ENCODE results near the gene CHID1. TPM values are rescaled to one million over a fixed set of nuclear protein-coding genes. Genes with fewer than 3 reads are reported as not detected.

CHID1 gene
- total RNA-seq, 1 donor from 2014 or later, result 88.3 TPM

DNA sequence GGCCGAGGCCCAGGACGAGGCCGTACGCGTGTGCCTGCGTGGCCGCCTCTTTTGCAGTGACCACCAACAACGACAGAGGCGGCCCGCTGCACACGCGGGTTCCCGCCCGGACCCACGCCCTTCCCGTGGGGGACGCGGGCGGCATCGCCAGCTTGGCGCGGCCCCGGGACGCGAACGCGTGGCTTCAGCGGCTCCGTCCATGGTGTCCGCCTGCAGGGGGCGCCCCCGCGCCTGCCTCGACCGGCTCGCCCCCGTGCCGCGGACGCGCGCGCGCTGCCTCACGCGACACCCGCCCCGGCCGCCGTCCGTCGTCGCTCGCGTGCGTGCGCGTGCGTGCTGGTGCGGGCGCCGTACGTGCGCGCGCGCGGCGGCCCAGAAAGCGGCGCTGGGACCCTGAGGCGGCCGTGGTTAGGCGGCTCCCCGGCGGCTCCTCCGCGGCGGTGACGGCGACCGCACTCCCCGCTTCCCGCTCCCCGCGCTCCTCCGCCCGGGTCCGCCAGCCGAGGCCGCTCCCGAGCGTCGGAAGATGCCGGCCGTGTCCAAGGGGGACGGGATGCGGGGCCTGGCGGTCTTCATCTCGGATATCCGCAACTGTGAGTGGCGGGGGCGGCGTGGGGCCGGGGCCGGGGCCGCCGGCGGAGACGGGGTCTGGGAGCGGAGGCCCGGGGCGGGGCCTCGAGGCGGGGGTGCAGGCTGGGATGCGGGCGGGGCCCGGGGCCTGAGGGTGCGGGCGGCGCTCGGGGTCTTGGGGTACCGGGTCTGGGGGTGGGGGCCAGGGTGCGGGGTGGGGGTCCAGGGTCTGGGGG lies 15.1 kb upstream of the CHID1 start, which contains the start of gene AP2A2:
Gene AP2A2, plus strand, starts transcription at position 375 of the 806 bp plus-strand sequence. Its CDS starts 152 bp downstream, at position 527.
- DNase-seq (ENCODE audit: low spot score in 2 of 2, unreplicated experiment in 2 of 2), result peak; percentile 91 to 94
- Mint-ChIP-seq H3K9me3 (no peaks in the 10 kb centered on the region), H3K27ac (peak within 1 kb of the TSS; percentile 90), H3K4me1 (peaks cover 17% of the 10 kb centered on the region), H3K36me3 (no peaks in the 10 kb centered on the region), H3K4me3 (peak within 1 kb of the TSS; percentile 87), H3K27me3 (ENCODE audit: low read depth) (no peaks in the 10 kb centered on the region)
- TF ChIP-seq, protein P1, sequence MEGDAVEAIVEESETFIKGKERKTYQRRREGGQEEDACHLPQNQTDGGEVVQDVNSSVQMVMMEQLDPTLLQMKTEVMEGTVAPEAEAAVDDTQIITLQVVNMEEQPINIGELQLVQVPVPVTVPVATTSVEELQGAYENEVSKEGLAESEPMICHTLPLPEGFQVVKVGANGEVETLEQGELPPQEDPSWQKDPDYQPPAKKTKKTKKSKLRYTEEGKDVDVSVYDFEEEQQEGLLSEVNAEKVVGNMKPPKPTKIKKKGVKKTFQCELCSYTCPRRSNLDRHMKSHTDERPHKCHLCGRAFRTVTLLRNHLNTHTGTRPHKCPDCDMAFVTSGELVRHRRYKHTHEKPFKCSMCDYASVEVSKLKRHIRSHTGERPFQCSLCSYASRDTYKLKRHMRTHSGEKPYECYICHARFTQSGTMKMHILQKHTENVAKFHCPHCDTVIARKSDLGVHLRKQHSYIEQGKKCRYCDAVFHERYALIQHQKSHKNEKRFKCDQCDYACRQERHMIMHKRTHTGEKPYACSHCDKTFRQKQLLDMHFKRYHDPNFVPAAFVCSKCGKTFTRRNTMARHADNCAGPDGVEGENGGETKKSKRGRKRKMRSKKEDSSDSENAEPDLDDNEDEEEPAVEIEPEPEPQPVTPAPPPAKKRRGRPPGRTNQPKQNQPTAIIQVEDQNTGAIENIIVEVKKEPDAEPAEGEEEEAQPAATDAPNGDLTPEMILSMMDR (IDR thresholded peaks at IDR 0.05; ENCODE audit: unreplicated experiment), result peak; percentile 77

DNA sequence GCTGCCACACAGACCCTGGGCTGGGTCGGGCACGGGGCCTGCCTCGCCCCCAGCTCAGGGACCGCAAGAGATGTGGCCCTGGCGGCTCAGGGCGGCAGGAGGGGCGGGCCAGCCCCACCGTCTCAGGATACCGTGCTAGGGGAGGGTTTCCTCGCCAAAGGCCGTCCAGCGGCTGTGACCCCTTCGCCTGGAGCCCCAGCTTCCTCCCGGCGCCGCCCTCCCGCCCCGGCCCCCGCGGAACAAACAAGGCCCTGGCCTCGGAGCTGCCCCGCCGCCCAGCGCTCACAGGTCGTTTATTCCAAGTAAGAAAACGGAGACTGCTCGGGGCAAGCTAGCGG lies 14.5 kb upstream of the CHID1 start:
- Mint-ChIP-seq H3K4me3 (no peak overlapping the region), H3K27ac (no peak overlapping the region), H3K27me3 (ENCODE audit: low read depth) (no peaks in the 10 kb centered on the region), H3K36me3 (no peaks in the 10 kb centered on the region), H3K4me1 (peaks cover 17% of the 10 kb centered on the region), H3K9me3 (no peaks in the 10 kb centered on the region)
- TF ChIP-seq, protein P1 (IDR thresholded peaks at IDR 0.05; ENCODE audit: unreplicated experiment), result no peak
- no peak for DNase-seq (ENCODE audit: low spot score in 2 of 2, unreplicated experiment in 2 of 2)

DNA sequence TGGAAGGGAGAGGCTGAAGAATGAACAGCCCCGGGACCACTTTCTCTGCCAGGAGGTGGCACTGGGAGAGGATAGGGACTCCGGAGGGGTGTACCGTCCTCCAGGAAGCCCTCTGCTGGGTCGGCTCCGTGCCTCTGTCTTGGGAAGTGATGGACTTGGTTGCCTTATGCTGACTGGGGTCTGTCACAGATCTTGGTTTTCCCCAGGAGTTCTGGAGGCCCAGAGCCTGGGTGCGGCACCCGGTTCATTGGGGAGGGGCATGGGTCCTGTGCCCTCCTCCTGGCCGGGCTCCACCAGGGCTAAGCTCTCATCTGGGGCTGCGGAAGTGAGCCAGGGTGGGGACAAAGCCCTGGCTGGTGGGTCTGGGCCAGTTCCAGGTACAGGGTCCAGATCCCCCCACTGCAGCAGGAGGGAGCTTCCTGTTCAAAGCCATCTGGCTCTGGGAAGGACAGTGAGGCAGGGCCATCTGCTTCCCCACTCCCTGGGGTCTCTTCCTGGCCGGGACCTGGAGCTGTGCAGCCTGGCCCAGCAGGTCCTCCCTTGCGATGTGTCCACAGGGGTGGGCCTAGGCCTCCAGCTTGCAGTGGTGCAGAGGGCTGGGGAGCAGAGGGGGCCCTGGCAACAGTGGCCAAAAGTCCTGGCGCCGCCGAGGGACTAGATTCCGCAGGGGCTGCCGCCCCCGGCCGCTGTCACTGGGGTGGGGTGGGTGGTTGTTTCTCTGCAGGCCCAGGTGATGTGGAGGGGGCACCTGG lies 14.0 kb upstream of the CHID1 start:
- H3K4me3 Mint-ChIP-seq, result no peak overlapping the region
- H3K27ac Mint-ChIP-seq, result no peak overlapping the region
- no peak for DNase-seq (ENCODE audit: low spot score in 2 of 2, unreplicated experiment in 2 of 2)

DNA sequence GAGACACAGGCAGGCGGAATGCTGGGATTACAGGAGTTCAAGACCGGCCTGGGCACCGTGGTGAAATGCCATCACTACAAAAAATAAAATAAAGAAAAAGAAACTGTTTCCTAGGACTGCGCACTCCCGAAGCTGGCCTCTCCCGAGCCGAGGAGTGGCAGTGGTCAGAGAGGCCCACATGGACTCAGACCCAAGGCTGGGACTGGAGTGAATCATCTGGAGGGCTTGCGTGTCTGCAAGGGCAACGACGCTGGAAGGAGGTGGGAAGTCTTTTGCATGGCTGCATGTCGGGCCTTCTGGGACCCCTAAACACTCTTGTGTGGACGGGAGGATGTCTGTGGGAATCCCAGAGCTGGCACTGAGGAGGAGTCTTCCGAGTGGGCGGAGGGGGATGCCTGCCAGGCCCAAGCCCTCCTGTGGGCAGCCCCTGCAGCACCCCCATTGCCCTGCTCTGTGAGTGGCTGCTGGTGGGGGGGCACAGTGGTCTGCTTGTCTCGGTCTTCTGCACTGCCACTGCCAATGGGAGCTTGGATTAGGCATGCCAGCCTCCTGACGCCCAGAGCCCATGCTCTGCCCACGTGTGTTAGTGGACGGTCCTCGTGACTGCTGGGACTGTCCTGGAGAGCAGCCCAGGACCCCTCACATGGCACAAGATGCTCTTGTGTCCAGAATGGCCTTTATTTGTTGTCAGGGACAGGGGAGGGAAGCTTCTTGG lies 13.2 kb upstream of the CHID1 start:
- Mint-ChIP-seq H3K27ac (no peak overlapping the region), H3K4me3 (peak overlapping the region; percentile 43)

More for the DNA sequence above, 14.0 kb upstream of the CHID1 start:
- H3K36me3 Mint-ChIP-seq, result no peaks in the 10 kb centered on the region
- peaks cover 17% of the 10 kb centered on the region for H3K4me1 Mint-ChIP-seq
- H3K27me3 Mint-ChIP-seq (ENCODE audit: low read depth), result no peaks in the 10 kb centered on the region
- TF ChIP-seq, protein P1 (IDR thresholded peaks at IDR 0.05; ENCODE audit: unreplicated experiment), result no peak
- no peaks in the 10 kb centered on the region for H3K9me3 Mint-ChIP-seq

More for the DNA sequence above, 13.2 kb upstream of the CHID1 start:
- no peaks in the 10 kb centered on the region for H3K27me3 Mint-ChIP-seq (ENCODE audit: low read depth)
- TF ChIP-seq, protein P1 (IDR thresholded peaks at IDR 0.05; ENCODE audit: unreplicated experiment), result no peak
- DNase-seq (ENCODE audit: low spot score in 2 of 2, unreplicated experiment in 2 of 2), result no peak
- H3K4me1 Mint-ChIP-seq, result peaks cover 15% of the 10 kb centered on the region
- H3K9me3 Mint-ChIP-seq, result no peaks in the 10 kb centered on the region
- no peaks in the 10 kb centered on the region for H3K36me3 Mint-ChIP-seq
